CD4-positive, alpha-beta T cell treated with Interleukin-10 for 1 hour (primary cell): Measurements from ENCODE around the gene RPL28.
"Not testable (repeated sequence)": the region's sequence is repeated elsewhere in the genome, so short reads cannot be mapped to it uniquely, and the experiment has no call there.

Experiments used
- DNase-seq: peaks from one replicate; pipeline ENCODE4 v3.0.0-alpha.2; 2020

Gene RPL28

DNA sequence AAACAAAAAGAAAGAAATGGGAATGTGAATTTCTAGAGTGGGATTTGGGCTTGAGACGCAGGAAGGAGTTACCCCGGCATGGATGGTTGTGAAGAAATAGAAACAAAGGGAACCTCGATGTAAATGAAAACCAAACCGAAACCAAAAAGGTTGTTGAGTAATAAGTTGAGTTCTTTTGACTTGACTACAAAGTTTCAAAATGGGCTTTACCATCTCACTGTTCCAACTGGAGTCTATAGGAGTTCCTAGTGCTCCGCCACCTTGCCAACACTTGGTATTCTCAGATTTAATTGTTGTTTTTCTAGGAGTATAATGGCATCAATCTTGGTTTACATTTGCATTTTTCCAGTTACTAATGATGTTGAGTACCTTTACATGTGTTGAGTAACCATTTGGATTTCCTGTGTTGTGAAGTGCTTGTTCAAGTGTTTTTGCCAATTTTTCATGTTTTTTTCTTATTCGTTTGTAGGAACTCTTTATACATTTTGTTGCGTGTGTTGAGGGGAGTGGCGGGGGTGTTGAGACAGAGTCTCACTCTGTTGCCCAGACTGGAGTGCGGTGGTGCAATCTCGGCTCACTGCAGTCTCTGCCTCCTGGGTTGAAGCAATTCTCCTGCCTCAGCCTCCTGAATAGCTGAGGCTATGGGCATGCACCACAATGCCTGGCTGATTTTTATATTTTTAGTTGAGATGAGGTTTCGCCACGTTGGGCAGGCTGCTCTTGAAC is 12.6 kb downstream of the RPL28 start:
- peak; percentile 15 for DNase-seq

DNA sequence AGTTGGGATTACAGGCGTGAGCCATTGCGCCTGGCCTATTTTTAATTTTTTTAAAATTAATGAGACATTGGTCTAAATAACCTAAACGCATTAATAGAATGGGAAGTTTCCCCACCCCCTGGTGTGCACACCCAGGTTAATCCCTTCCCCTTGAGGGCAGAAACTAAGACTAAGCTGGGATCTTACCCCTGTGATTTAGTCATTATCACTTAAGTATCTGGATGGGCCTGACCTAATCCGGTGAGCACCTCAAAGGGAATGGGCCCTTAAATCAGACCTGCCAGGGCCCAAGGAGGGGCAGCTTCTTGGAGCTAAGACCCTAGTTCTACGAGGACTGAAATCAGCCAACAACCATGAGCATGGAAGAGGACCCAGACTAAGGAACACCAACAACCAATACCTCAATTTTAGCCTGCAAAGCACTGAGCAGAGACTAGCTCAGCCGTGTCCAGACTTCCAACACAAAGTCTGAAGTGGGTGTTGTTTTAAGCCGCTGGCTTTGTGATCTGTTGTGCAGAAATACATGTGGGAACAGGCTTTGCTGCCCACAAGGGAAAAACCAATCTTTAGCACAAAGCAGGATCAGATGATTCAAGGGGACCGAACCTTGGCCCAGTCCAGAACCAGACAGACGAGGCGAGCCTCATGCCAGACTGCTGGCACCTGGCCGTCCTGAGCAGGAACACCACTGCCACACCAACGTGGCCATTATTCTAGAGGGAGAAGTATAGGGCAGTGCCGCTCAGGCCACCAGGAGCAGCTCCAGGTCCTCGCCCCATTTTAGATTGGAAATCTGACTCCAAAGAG is 14.8 kb downstream of the RPL28 start:
- DNase-seq = peak; percentile 9

DNA sequence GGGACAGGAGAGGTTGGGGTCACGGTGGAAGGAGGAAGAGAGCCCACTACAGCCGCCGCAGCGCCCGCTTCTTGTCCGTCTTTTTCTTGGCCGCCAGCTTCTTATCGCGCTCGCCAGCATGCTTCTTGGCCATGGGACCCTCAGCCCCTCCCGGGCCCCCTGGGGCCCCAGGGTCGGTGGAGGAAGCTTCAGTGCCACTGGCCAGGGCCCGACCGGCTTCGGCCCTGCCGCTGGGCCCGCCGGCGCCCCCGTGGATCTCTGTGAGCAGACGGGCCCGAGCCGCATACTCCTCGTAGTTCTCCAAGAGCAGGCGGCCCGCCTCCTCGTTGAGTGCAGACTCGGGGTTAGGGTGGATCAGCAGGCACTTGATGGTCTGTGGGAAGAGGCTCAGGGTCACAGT is 15.7 kb downstream of the RPL28 start:
- not testable (repeated sequence) for DNase-seq

DNA sequence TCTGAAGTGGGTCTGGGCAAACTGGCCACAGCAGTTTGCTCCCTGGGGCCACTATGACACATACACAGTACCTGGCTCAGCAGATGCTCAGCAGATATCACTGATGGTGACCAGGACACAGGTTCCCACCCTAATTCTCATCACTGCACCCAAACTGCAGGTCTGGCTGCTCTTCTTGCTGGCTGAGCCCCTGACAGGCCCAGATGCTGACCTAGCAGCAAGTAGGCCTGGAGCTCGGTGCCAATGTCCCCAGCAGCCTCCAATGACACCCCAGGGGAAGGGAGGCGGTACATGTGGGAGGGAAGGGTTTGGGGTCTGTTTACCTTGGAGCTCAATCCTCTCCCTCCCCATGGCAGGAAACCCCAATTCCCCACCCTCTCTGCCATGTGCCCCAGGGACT is 16.8 kb downstream of the RPL28 start:
- DNase-seq = no peak

DNA sequence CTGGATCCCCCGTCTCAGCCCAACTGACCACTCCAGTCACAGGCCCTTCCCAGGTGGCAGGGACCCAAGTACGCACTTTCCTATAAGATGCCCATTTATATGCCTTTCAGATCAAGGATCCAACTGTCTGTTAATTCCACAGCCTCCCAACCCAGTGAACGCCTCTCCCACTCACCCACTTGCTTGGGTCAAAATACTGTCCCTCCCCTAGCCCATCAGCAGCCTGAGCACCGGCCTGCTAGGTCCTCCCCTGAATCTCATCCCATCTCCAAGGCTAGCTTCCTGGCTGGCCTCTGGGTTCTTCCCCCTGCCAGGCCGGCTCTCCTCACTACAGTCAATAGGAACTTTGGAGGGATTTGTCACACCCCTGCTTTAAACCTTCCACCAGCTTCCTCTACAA is 19.9 kb downstream of the RPL28 start:
- no peak for DNase-seq

DNA sequence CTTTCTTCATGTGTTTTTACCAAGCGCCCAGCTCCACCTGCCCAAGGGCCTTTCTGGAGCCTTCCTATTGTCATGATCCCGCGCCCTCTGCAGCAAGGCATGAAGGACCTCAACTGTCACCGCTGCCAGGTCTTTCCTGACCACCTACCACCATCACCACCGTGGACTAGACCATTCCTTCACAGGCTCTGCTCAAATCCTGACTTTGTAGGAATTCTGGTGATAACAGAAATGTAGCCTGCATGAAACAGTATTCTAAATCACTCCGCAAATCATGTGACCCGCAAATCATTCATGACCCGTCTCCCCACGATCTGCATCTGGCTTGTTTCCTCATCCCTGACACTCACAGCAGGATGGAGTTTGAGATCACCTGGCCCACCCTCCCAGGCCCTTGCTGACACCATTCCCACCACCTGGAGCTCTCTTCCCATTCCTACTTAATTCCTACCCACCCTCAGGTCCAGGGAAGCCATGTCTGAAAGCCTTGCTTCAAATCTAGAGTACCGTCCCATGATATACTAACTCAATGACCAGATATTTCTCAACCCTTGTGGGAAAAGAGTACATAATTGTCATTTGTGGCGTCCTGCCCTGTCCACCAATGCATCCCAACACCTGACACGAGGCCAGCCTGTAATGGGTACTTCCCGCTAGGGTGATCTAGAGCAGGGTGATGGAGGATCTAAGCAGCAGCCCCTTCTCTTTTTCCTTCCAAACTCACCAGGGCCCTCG is 20.5 kb downstream of the RPL28 start:
- DNase-seq = peak; percentile 19

DNA sequence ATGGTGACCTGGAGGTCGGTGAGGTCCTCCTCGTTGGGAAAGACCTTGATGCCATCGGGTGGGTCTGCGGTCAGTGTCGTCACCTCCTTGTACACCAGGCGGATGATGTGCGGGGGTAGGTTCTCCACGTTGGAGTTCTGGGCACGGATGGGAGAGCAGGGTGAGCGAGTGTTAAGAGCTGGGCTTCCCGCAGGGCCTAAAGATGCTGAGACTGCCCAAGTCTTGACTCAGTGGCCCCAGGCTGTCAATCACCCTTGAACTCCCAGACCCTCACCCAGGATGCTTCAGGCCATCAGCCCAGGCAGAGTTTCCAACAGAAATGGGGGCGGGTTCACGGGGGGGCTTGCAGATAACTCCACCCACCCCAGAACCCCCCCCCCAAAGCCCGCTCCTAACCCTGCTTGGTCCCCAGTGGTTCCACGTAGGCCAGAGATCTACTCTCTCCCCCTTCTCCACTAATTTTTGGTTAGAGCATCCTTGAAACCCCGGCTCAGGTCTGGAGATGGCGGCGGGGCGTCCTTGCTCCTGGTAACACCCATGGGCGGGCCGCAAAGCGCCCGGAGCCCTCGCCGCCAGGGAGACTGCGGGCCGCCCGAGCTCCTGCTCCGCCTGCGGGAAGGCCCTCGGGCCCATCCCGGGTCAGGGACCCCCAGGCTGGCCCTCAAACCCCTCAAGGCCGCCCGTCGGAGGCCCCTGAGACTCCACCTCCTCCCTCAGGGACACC is 21.3 kb downstream of the RPL28 start:
- peak; percentile 20 for DNase-seq

DNA sequence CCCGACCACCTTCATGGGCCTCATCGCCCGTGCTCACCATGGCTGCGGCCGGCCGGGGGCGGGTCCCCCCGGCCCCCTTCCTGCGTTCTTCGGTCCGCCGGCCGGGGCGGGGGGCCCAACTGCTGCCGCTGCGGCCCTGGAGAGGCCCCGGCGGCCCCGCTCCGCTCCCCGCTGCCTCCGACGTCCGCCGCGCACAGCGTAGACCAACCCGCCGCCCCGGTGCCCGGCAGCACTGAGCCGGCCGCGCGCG is 21.7 kb downstream of the RPL28 start, which contains the start of gene UBE2S:
Gene UBE2S, minus strand, starts transcription at position 239 of the 250 bp plus-strand sequence. Its CDS starts 199 bp downstream, at position 40.
- DNase-seq = not testable (repeated sequence)

DNA sequence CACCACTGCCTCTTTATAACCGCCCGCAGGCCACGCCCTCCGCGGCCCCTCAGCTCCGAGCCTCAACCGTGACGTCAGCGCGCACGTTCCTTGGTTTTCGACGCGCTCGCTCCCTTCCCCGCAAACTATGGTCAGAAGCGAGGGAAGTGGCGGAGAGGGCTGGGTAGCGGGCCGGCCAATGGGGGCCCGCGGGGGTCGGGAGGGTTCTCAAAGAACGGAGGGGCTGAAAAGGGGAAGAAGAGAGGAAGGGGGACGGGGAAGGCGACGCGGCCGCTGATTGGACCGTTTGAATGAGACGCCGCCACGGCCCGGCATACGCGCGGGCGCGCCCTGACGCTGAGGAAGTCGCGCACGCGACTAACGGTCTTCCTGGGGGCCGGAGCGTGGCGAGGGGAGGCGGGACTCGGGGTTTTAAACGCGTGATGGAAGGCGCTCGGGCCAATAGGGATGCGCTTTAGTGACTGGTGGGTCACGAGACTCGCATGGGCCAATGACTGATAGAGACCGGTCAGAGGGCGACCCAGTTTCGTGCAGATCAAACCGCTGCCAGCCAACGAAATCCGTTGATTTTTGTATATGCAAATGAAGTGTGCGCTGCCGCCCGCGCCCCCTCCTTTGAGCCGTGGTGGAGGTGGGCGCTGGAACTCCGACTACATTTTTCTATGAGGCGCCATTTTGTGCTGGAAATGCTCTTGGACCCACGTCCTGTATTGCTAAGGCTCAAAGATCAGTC is 22.2 kb downstream of the RPL28 start:
- peak; percentile 99 for DNase-seq

DNA sequence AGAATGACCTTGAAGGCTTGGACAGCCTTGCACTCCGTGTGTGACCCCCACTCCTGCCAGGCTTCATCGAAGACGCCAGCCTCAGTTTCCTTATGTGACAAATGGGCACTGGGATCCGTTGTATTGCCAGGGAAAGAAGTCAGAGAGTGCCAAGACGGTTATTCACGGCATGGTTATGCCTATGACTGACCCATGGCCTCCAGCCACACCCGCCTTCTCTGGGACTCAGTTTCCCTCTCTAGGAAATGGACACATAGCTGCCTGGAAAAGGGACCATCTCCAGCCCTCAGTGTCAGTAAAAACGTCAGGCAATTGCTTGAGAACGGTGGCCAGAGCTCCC is 22.8 kb downstream of the RPL28 start:
- no peak for DNase-seq

DNA sequence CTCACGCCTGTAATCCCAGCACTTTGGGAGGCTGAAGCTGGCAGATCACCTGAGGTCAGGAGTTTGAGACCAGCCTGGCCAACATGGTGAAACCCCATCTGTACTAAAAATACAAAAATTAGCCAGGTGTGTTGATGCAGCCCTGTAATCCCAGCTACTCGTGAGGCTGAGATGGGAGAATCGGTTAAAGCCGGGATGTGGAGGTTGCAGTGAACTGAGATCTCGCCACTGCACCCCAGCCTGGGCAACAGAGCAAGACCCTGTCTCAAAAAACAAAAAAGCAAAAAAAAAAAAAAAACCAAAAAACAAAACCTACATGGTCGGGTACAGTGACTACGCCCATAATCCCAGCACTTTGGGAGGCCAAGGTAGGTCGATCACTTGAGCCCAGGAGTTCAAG is 23.4 kb downstream of the RPL28 start:
- DNase-seq = not testable (repeated sequence)

DNA sequence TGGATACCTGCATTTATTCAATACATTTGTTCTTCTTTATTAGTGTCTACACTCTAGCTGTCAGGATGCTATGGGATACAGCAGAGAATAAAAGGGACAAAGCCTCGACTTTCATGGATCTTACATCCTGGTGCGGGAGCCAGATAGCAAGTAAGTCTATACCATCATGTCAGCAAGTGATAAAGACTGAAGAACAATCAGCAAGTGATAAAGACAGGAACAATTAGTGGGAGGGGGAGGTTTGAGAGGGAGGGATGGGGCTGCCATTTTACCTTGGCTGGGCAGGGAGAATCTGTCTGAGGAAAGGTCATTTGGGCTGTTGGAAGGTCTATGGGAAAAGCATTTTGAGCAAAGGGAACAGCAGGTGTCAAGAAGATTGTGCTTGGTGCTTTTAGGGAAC is 24.4 kb downstream of the RPL28 start:
- DNase-seq = no peak

DNA sequence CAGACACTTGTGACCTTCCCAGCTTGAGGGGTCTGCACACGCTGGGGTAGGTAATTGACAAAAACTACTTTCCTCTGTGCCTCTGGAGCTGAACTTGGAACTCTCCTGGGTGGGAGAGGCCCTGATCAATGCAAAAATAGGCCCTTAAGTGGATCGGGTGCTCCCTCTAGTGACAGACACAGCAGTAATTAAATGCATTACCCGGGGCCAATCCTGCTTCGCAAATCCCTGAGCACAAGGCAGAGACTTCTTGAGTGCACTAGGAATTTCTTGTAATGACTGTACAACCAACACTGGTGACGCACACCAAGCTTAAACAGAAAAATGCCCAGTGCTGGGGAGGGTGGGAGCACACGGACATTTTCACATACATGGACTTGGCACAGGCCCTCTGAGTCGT is 32.5 kb downstream of the RPL28 start:
- peak; percentile 76 for DNase-seq

DNA sequence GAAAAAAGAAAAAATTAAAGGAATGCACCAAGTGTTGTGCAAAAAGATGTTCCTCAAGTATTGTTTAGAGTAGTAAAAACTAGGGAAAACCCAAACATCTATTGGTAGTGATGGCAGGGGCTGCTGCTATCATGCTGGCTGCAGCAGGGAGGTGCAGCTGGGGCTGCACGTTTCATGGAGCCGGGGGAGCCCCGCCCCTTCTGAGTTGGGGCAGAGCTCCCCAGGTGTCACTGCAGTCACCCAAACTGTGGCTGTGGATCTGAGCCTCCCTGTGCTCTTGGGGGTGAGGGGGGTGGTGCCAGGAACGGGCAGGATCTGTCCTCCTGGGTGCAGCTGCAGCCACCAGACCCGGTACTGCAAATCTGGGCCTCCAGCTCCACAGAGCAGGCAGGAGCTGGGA is 33.4 kb downstream of the RPL28 start:
- no peak for DNase-seq

DNA sequence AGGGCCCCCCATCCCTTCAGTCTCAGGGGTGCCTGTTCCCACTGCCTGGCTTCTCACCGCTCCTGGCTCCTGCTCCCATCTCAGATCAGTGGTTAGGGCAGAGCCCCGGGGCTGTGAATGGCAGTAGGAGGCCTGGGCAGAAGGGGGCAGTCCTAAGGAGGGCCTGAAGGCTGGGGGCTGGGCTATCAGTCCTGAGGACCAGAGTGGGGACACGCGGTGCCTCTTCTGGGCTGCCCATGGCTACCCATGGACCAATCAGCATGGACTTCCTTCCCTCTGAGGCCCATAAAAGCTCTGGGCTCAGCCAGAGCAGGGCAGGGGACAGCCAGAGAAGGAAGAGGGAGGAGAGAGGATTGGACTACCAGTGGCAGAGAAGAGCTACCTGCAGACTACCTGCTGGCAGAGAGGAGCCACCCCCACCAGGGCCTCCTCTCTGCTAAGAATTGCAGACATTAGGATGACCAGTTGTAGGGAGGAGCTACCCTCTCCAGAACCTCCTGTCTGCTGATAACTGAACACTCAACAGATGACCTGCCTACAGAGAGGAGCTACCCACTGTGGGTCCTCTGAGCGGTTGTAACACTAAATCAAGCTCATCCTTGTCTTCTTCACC is 34.0 kb downstream of the RPL28 start:
- no peak for DNase-seq

DNA sequence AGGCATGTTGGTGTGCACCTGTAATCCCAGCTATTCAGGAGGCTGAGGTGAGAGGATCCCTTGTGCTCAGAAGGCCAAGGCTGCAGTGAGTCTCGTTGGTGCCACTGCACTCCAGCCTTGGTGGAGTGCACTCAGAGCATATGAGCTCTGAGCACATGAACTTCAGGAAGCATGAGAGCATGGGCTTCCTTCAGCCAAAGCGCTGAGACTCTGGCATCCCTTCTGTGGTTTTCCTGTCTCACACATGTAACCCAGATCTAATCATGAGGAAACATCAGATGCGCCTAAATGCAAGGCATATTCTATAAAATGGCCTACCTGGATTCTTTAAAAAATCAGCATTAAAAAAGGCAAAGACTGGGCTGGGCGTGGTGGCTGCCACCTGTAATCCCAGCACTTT is 35.5 kb downstream of the RPL28 start:
- DNase-seq = peak; percentile 59

DNA sequence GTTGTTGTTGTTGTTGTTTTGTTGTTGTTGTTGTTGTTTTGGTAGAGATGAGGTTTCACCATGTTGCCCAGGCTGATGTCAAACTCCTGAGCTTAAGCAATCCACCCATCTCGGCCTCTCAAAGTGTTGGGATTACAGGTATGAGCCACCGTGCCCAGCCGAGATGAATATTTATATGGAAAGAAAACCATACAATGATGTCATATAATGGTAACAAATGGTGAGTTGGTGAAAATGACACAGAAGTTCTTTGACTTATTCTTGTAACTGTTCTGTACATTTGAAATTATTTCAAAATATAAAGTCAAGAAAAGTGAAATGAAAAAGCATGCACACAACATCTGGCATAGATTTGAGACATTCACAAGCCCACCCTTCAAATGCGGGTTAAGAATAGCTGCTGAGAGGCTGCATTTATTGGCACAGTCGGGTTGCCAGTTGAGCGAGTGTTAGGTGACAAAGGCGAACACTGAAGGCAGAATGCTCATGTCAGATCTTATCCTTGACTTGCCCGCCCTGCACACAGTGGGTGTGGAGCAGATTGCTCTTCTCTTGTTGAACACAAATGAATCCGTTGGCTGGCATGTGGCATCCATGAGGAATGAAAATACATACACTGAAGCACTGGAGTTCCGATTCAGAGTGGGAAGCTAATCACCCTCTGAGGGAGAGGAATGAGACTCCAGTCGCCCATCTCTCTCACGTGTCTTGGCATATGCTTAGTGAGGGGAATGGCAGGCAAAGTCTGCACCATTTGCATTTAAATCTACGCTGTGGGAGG is 37.7 kb downstream of the RPL28 start:
- no peak for DNase-seq

DNA sequence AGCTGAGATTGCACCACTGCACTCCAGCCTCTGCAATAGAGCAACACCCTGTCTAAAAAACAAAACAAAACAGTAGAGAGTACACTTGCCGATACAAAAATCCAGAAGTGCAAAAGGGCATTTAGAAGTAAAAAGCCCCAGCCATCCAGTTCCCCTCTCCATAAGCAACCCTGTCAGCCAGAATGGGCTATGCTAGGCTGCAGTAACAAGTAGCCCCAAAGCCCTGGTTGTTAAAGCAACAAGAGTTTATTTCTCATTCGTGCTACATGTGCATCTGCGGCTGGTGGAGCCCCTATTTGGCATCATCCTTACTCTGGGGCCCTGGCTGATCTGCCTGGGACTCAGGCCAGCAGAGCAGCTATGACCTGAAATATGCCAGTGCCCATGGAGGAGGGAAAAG is 38.8 kb downstream of the RPL28 start:
- no peak for DNase-seq

DNA sequence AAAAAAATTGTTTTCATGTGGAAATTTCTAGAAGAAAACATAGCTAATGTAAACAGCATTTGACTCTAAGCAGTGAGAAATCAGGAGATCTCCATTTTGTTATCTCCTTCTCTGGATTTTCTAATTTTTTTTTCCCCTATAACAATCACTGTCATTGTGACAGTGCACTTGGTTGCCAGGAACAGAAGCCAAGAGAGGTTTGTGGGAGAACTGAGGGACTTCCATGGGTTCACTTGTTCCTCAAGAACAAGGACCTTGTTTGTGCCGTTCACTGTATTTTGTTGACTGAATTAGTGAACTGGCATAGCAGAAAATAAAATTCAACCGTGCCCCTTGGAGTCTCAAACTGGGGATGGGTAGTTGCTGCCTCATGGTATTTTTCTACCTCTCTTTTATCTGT is 40.3 kb downstream of the RPL28 start:
- DNase-seq = no peak

DNA sequence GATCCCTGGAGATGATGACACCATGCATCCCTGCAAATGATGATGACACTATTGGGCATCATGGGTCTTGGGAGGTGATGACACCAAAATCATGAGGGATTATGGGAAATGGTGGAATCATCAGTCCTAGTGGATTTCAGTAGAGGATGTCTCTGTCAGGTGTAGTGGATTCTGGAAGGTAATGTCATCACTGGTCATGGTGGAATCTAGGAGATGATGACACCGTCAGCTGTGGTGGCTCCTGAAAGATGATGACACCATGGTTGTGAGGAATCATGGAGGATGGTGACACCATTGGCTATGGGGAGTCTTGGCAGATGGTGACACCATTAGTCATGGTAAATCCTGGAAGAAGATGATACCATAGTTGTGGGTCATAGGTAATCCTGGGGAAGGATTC is 45.5 kb downstream of the RPL28 start:
- no peak for DNase-seq

DNA sequence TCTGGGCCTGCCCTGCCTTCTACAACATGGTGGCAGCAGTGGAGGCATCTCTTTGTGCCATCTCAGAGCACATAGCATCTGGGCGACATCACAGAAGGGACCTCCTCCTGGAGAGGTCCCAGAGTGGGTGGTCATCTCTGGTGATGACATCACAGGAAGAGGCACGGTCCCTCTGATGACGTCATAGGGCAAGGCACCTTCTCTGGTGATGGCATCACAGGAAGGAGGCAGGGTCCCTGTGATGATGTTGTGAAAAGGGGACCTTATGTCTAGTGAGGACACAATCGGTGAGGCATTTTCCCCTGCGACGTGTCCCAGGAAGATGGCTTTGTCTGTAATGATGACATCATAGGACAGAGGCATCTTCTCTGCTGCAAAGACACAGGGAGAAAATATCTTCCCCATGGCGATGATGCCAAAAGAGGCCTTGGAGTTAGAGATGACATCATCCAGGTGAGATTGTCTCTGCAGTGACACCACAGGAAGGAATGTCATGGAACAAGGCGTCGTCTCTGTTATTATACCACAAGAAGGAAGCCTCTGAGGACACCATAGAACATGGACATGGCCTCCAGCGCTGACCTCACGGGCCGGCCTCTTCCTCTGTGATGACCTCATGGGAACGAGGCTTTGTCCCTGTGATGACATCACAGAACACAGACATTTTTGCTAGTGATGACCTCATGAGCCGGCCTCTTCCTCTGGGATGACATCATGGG is 46.7 kb downstream of the RPL28 start:
- no peak for DNase-seq
